Neuronal stem cell (in vitro differentiated cells): Measurements from ENCODE around the gene TTN.
A peak's percentile ranks its signal among the peaks of the same experiment; 100 is the strongest.

Experiments used
- DNase-seq: peaks from one replicate; pipeline ENCODE4 v3.0.0-alpha.2; 2013; ENCODE audit warnings: low spot score
- H2AFZ ChIP-seq: one replicate; pipeline ENCODE4 v1.6.1; 2013; ENCODE audit warnings: mild to moderate bottlenecking, low read length, inconsistent platforms
- H2AK5ac ChIP-seq: 2 replicates; pipeline ENCODE4 v1.6.1; 2013; ENCODE audit warnings: low read depth, mild to moderate bottlenecking, inconsistent platforms, low read length, moderate library complexity, mixed read lengths
- H2BK120ac ChIP-seq: 2 replicates; pipeline ENCODE4 v1.6.1; 2013; ENCODE audit warnings: low read depth, mild to moderate bottlenecking, inconsistent platforms, low read length, moderate library complexity, mixed read lengths
- H2BK12ac ChIP-seq: one replicate; pipeline ENCODE4 v1.6.1; 2013; ENCODE audit warnings: low read length, inconsistent platforms
- H2BK15ac ChIP-seq: 2 replicates; pipeline ENCODE4 v1.6.1; 2013; ENCODE audit warnings: mild to moderate bottlenecking, low read length, inconsistent platforms, mixed read lengths
- H2BK5ac ChIP-seq: one replicate; pipeline ENCODE4 v1.6.1; 2013; ENCODE audit warnings: inconsistent platforms, mild to moderate bottlenecking, low read length, moderate library complexity
- H3K14ac ChIP-seq: one replicate; pipeline ENCODE4 v1.6.1; 2013; ENCODE audit warnings: low read length, inconsistent platforms
- H3K18ac ChIP-seq: 2 replicates; pipeline ENCODE4 v1.6.1; 2013; ENCODE audit warnings: low read length, inconsistent platforms
- H3K23ac ChIP-seq: 2 replicates; pipeline ENCODE4 v1.6.1; 2013; ENCODE audit warnings: low read depth, mild to moderate bottlenecking, mixed read lengths, low read length, inconsistent platforms; ENCODE audit not compliant: poor library complexity
- H3K27ac ChIP-seq: replicated peaks from 3 replicates; pipeline ENCODE4 v1.5.1; 2013; ENCODE audit warnings: low read length, inconsistent platforms
- H3K27me3 ChIP-seq, 3 experiments: 2 replicates each; pipeline ENCODE4 v1.6.1; 2013; ENCODE audit warnings: low read length in 3 of 3, mild to moderate bottlenecking in 2 of 3, inconsistent platforms in 1 of 3, low read depth in 1 of 3, mixed read lengths in 1 of 3, moderate library complexity in 1 of 3; ENCODE audit not compliant: control insufficient read depth in 3 of 3, insufficient read depth in 3 of 3
- H3K36me3 ChIP-seq, 2 donors: replicated peaks in 1 of 2; 2 replicates each; pipeline ENCODE4 v1.6.1; 2013; ENCODE audit warnings: low read length in 2 of 2; ENCODE audit not compliant: control insufficient read depth in 2 of 2, insufficient read depth in 2 of 2
- H3K4ac ChIP-seq: 2 replicates; pipeline ENCODE4 v1.6.1; 2013; ENCODE audit warnings: inconsistent platforms, mild to moderate bottlenecking, low read length, moderate library complexity
- H3K4me1 ChIP-seq, 2 donors: 1 replicate in 1 of 2; 2 replicates in 1 of 2; pipeline ENCODE4 v1.6.1; 2013; ENCODE audit warnings: low read length in 2 of 2, low read depth in 1 of 2; ENCODE audit not compliant: control insufficient read depth in 2 of 2, insufficient read depth in 1 of 2
- H3K4me2 ChIP-seq: one replicate; pipeline ENCODE4 v1.6.1; 2013; ENCODE audit warnings: mild to moderate bottlenecking, low read length, inconsistent platforms; ENCODE audit not compliant: insufficient read depth, poor library complexity, severe bottlenecking
- H3K4me3 ChIP-seq, 2 donors: 2 replicates each; pipeline ENCODE4 v1.5.1; 2013; ENCODE audit warnings: low read length in 2 of 2, mild to moderate bottlenecking in 2 of 2, inconsistent platforms in 1 of 2, moderate library complexity in 1 of 2
- H3K79me1 ChIP-seq: one replicate; pipeline ENCODE4 v1.6.1; 2013; ENCODE audit warnings: low read depth, mild to moderate bottlenecking, inconsistent platforms, low read length, moderate library complexity
- H3K9ac ChIP-seq: one replicate; pipeline ENCODE4 v1.6.1; 2013; ENCODE audit warnings: mild to moderate bottlenecking, low read depth, low read length, inconsistent platforms; ENCODE audit not compliant: poor library complexity
- H3K9me3 ChIP-seq, 2 donors: replicated peaks in 1 of 2; 2 replicates each; pipeline versions ENCODE3 to v1.6.1; 2013; ENCODE audit warnings: low read length in 2 of 2, mild to moderate bottlenecking in 2 of 2, inconsistent platforms in 1 of 2, low read depth in 1 of 2, mixed read lengths in 1 of 2, moderate library complexity in 1 of 2; ENCODE audit not compliant: control insufficient read depth in 2 of 2, insufficient read depth in 1 of 2
- H4K8ac ChIP-seq: one replicate; pipeline ENCODE4 v1.6.1; 2013; ENCODE audit warnings: low read depth, mild to moderate bottlenecking, inconsistent platforms, low read length, moderate library complexity
- H4K91ac ChIP-seq: one replicate; pipeline ENCODE4 v1.6.1; 2013; ENCODE audit warnings: low read length, low read depth, mild to moderate bottlenecking, inconsistent platforms; ENCODE audit not compliant: poor library complexity
- WGBS, 2 donors: extraction: QIAGEN DNeasy Blood & Tissue Kit; methylation state at CpG; one replicate each; pipeline ENCODE4 v1.1.7; 2013; ENCODE audit warnings: missing lambda C conversion rate in 2 of 2, mixed read lengths in 1 of 2; ENCODE audit not compliant: insufficient read length in 2 of 2, insufficient replicate concordance in 1 of 2; ENCODE audit errors: extremely low coverage in 2 of 2; 5-methylcytosine and 5-hydroxymethylcytosine counted together

TTN gene

GRCh38 chr2:178799305-178799704, 7.9 kb downstream of the TTN start:
- H2BK120ac ChIP-seq: no peak overlapping the region
- no peaks in the 10 kb centered on the region for H3K9me3 ChIP-seq
- no peak overlapping the region for H3K4me2 ChIP-seq
- H3K79me1 ChIP-seq: no peaks in the 10 kb centered on the region
- H2AK5ac ChIP-seq: no peak overlapping the region
- no peak overlapping the region for H4K8ac ChIP-seq
- no peak overlapping the region for H3K4ac ChIP-seq
- H3K36me3 ChIP-seq: peaks cover 0 to 3% of the 10 kb centered on the region in 2 donors
- no peak for DNase-seq
- H2AFZ ChIP-seq: no peak overlapping the region
- no peak overlapping the region for H3K23ac ChIP-seq
- H3K9ac ChIP-seq: no peak overlapping the region
- no CpG with 5 or more reads among the region's 19 CpGs for WGBS, 2 donors
- H3K27ac ChIP-seq: no peak overlapping the region
- H3K18ac ChIP-seq: no peak overlapping the region
- H2BK15ac ChIP-seq: no peak overlapping the region
- no peaks in the 10 kb centered on the region for H3K27me3 ChIP-seq
- no peak overlapping the region for H3K14ac ChIP-seq
- no peak overlapping the region for H3K4me3 ChIP-seq
- no peak overlapping the region for H2BK5ac ChIP-seq
- no peak overlapping the region for H4K91ac ChIP-seq
- peaks cover 0 to 6% of the 10 kb centered on the region in 2 donors for H3K4me1 ChIP-seq
- no peak overlapping the region for H2BK12ac ChIP-seq

GRCh38 chr2:178796079-178796677, 11.0 kb downstream of the TTN start:
- no CpG with 5 or more reads among the region's 2 CpGs for whole genome bisulfite sequencing, 2 donors
- H2BK120ac ChIP-seq: no peak overlapping the region
- no peak overlapping the region for H2BK5ac ChIP-seq
- no peak overlapping the region for H3K18ac ChIP-seq
- H3K4me3 ChIP-seq: no peak overlapping the region
- peak; percentile 11 for DNase-seq
- no peak overlapping the region for H4K8ac ChIP-seq
- no peak overlapping the region for H2BK15ac ChIP-seq
- H3K23ac ChIP-seq: no peak overlapping the region
- no peak overlapping the region for H2AFZ ChIP-seq
- H3K79me1 ChIP-seq: no peaks in the 10 kb centered on the region
- H2BK12ac ChIP-seq: no peak overlapping the region
- H3K4me1 ChIP-seq: peaks cover 0 to 4% of the 10 kb centered on the region in 2 donors
- no peak overlapping the region for H3K14ac ChIP-seq
- no peak overlapping the region for H3K9ac ChIP-seq
- H3K9me3 ChIP-seq: no peaks in the 10 kb centered on the region
- no peaks in the 10 kb centered on the region for H3K27me3 ChIP-seq
- H3K36me3 ChIP-seq: peaks cover 0 to 3% of the 10 kb centered on the region in 2 donors
- H3K27ac ChIP-seq: no peak overlapping the region
- no peak overlapping the region for H3K4me2 ChIP-seq
- no peak overlapping the region for H2AK5ac ChIP-seq
- no peak overlapping the region for H4K91ac ChIP-seq
- H3K4ac ChIP-seq: no peak overlapping the region

GRCh38 chr2:178787934-178788333, 19.3 kb downstream of the TTN start:
- no peak overlapping the region for H2BK5ac ChIP-seq
- H2AFZ ChIP-seq: no peak overlapping the region
- no peaks in the 10 kb centered on the region for H3K9me3 ChIP-seq
- H3K27ac ChIP-seq: no peak overlapping the region
- no peak overlapping the region for H2BK15ac ChIP-seq
- H4K8ac ChIP-seq: no peak overlapping the region
- H3K23ac ChIP-seq: no peak overlapping the region
- H3K36me3 ChIP-seq: no peaks in the 10 kb centered on the region
- WGBS, 2 donors: no CpG with 5 or more reads among the region's 5 CpGs
- H2BK12ac ChIP-seq: no peak overlapping the region
- no peaks in the 10 kb centered on the region for H3K4me1 ChIP-seq
- H2AK5ac ChIP-seq: no peak overlapping the region
- no peak for DNase-seq
- no peak overlapping the region for H4K91ac ChIP-seq
- no peak overlapping the region for H3K14ac ChIP-seq
- H3K4me2 ChIP-seq: no peak overlapping the region
- no peak overlapping the region for H2BK120ac ChIP-seq
- H3K9ac ChIP-seq: no peak overlapping the region
- no peaks in the 10 kb centered on the region for H3K79me1 ChIP-seq
- no peak overlapping the region for H3K4me3 ChIP-seq
- no peaks in the 10 kb centered on the region for H3K27me3 ChIP-seq
- no peak overlapping the region for H3K18ac ChIP-seq
- H3K4ac ChIP-seq: no peak overlapping the region

- Histone ChIP-seq H3K23ac (no peak overlapping the region), H4K8ac (no peak overlapping the region), H2BK5ac (no peak overlapping the region), H3K4ac (no peak overlapping the region), H3K14ac (no peak overlapping the region), H2BK12ac (no peak overlapping the region), H4K91ac (no peak overlapping the region), H3K27ac (no peak overlapping the region), H2AK5ac (no peak overlapping the region), H2AFZ (no peak overlapping the region), H3K27me3 (no peaks in the 10 kb centered on the region), H3K9ac (no peak overlapping the region), H3K79me1 (no peaks in the 10 kb centered on the region), H3K4me2 (no peak overlapping the region), H2BK15ac (no peak overlapping the region), H3K18ac (no peak overlapping the region), H3K4me3 (no peak overlapping the region), H3K36me3 (no peaks in the 10 kb centered on the region), H3K9me3 (no peaks in the 10 kb centered on the region), H3K4me1 (no peaks in the 10 kb centered on the region), H2BK120ac (no peak overlapping the region)
- no CpG with 5 or more reads among the region's 2 CpGs for WGBS, 2 donors
- DNase-seq: no peak
Measured at GRCh38 chr2:178787155-178787554, 20.1 kb downstream of the TTN start.
